Breast epithelium (tissue), 4 donors: ENCODE data around the gene TRIM5. TPM values are rescaled to one million over a fixed set of nuclear protein-coding genes. Genes with fewer than 3 reads are reported as not detected.
A peak's percentile ranks its signal among the peaks of the same experiment; 100 is the strongest.

Experiments used
- DNase-seq, 2 donors: peaks; one replicate each; pipeline ENCODE4 v3.0.0-alpha.2; 2019; ENCODE audit warnings: low spot score in 2 of 2
- H3K27ac ChIP-seq, 2 donors: fragments of 200-600 bp; sonication (generic) in 1 of 2; one replicate each; pipeline ENCODE4 v1.5.1; 2016 to 2019; ENCODE audit warnings: mild to moderate bottlenecking in 1 of 2
- H3K27me3 ChIP-seq, 2 donors: fragments of 200-600 bp; sonication (generic) in 1 of 2; one replicate each; pipeline versions ENCODE4 v1.5.1 to v1.6.0; 2017 to 2019; ENCODE audit warnings: control low read depth in 1 of 2, mild to moderate bottlenecking in 1 of 2
- H3K36me3 ChIP-seq: fragments of 200-600 bp; one replicate; pipeline ENCODE4 v1.5.1; 2019
- H3K4me1 ChIP-seq, 2 donors: fragments of 200-600 bp; sonication (generic); one replicate each; pipeline ENCODE4 v1.5.1; 2016 to 2019; ENCODE audit warnings: control low read depth in 1 of 2
- H3K4me3 ChIP-seq, 3 donors: fragments of 200-600 bp; sonication (generic); 1 replicate in 2 of 3; 2 replicates in 1 of 3; pipeline ENCODE4 v1.5.1; 2016 to 2019; ENCODE audit warnings: mild to moderate bottlenecking in 3 of 3, moderate library complexity in 2 of 3
- H3K9me3 ChIP-seq, 2 donors: fragments of 200-600 bp; sonication (generic) in 1 of 2; one replicate each; pipeline ENCODE4 v1.5.1; 2016 to 2019; ENCODE audit warnings: control low read depth in 1 of 2
- CTCF ChIP-seq, 3 donors: fragments of 450-650 bp; IDR thresholded peaks; one replicate each; pipeline ENCODE4 v1.5.1; 2016 to 2017; ENCODE audit warnings: antibody characterized with exemption in 3 of 3, mild to moderate bottlenecking in 3 of 3, moderate library complexity in 3 of 3
- POLR2A ChIP-seq: fragments of 450-650 bp; IDR thresholded peaks from one replicate; pipeline ENCODE4 v1.6.1; 2016; ENCODE audit warnings: antibody characterized with exemption, mild to moderate bottlenecking, moderate library complexity
- POLR2AphosphoS5 ChIP-seq, 3 donors: sonication (generic); formaldehyde crosslinking; IDR thresholded peaks; one replicate each; pipeline ENCODE4 v1.6.1; 2017; ENCODE audit warnings: antibody characterized with exemption in 3 of 3
- intact Hi-C: fragments of 100-400 bp; cut with DNase I; formaldehyde crosslinking; loops from one replicate; pipeline ENCODE4 v1.15.1; 2023; ENCODE audit warnings: low total_unique reads
- total RNA-seq, 3 donors: library from RNA; depleted of rRNA; stranded (reverse); fragments of >200 nt; gene quantifications; one replicate each; pipeline ENCODE4 v1.1.0, GENCODE V29; 2016

The TRIM5 gene
- total RNA-seq, 3 donors from 2014 or later: 17.1 to 34.4 (median 28.5) TPM

GRCh38 chr11:5624489-5625279 lies 60.2 kb downstream of the TRIM5 start, which contains the start of gene TRIM34:
TRIM34 (plus strand) TSS chr11:5625001; CDS start chr11:5632332, 7,331 bp downstream.
- intact Hi-C loops: no loop called here
- peak in 1 of 2 donors; percentile 61 for DNase-seq

GRCh38 chr11:5622802-5623201 lies 62.1 kb downstream of the TRIM5 start:
- TF ChIP-seq POLR2AphosphoS5 (IDR thresholded peaks at IDR 0.05): no peak
- no peak for TF ChIP-seq POLR2A
- no peak for TF ChIP-seq CTCF (IDR thresholded peaks at IDR 0.05)
- intact Hi-C loops: no loop called here
- Histone ChIP-seq H3K4me1 (no peaks in the 10 kb centered on the region), H3K4me3 (no peak overlapping the region), H3K36me3 (no peaks in the 10 kb centered on the region), H3K27me3 (no peaks in the 10 kb centered on the region), H3K9me3 (no peaks in the 10 kb centered on the region), H3K27ac (no peak overlapping the region)
- DNase-seq: no peak

More at GRCh38 chr11:5624489-5625279, 60.2 kb downstream of the TRIM5 start, which contains the start of gene TRIM34:
- peak in 1 of 3 donors; percentile 17 for TF ChIP-seq POLR2AphosphoS5 (IDR thresholded peaks at IDR 0.05)
- no peak for TF ChIP-seq POLR2A
- Histone ChIP-seq H3K27ac (peak within 1 kb of the TSS; percentile 73 to 84), H3K36me3 (no peaks in the 10 kb centered on the region), H3K9me3 (no peaks in the 10 kb centered on the region), H3K4me3 (peak within 1 kb of the TSS; percentile 51 to 71 (median 53)), H3K4me1 (no peaks in the 10 kb centered on the region), H3K27me3 (no peaks in the 10 kb centered on the region)

GRCh38 chr11:5621580-5621979 lies 63.3 kb downstream of the TRIM5 start:
- H3K4me3 ChIP-seq: no peak overlapping the region
- TF ChIP-seq POLR2AphosphoS5 (IDR thresholded peaks at IDR 0.05) (no peak), CTCF (IDR thresholded peaks at IDR 0.05) (no peak), POLR2A (no peak)
- H3K9me3 ChIP-seq: no peaks in the 10 kb centered on the region
- no peaks in the 10 kb centered on the region for H3K36me3 ChIP-seq
- H3K4me1 ChIP-seq: no peaks in the 10 kb centered on the region
- no peak for DNase-seq
- no peaks in the 10 kb centered on the region for H3K27me3 ChIP-seq
- intact Hi-C loops: no loop called here
- no peak overlapping the region for H3K27ac ChIP-seq

- Histone ChIP-seq H3K27ac (peak overlapping the region in 1 of 2 donors; percentile 29), H3K4me3 (no peak overlapping the region), H3K9me3 (no peaks in the 10 kb centered on the region), H3K4me1 (no peaks in the 10 kb centered on the region), H3K36me3 (no peaks in the 10 kb centered on the region), H3K27me3 (no peaks in the 10 kb centered on the region)
- DNase-seq: no peak
- intact Hi-C loops: no loop called here
- TF ChIP-seq POLR2A (no peak), POLR2AphosphoS5 (IDR thresholded peaks at IDR 0.05) (no peak), CTCF (IDR thresholded peaks at IDR 0.05) (no peak)
These were observed 64.0 kb downstream of the TRIM5 start for GRCh38 chr11:5620651-5621521.

GRCh38 chr11:5618807-5619206 lies 66.1 kb downstream of the TRIM5 start:
- Histone ChIP-seq H3K27me3 (no peaks in the 10 kb centered on the region), H3K9me3 (no peaks in the 10 kb centered on the region), H3K36me3 (no peaks in the 10 kb centered on the region), H3K4me3 (no peak overlapping the region), H3K4me1 (no peaks in the 10 kb centered on the region), H3K27ac (no peak overlapping the region)
- intact Hi-C loops: no loop called here
- no peak for DNase-seq
- TF ChIP-seq POLR2AphosphoS5 (IDR thresholded peaks at IDR 0.05): no peak
- no peak for TF ChIP-seq CTCF (IDR thresholded peaks at IDR 0.05)
- no peak for TF ChIP-seq POLR2A

Other genes with a start within 250 kb of the TRIM5 start
- under 1 TPM in 1 of 3 donors, not detected in 2; 0.44 TPM for gene OR51I1, start 243.6 kb downstream of the TRIM5 start, total RNA-seq
- gene OR51I2, start 235.8 kb downstream of the TRIM5 start, total RNA-seq: not detected
- gene OR52D1, start 196.4 kb downstream of the TRIM5 start, total RNA-seq: not detected
- gene UBQLN3, start 175.1 kb downstream of the TRIM5 start, total RNA-seq: under 1 TPM; 0.32 to 0.88 (median 0.66) TPM
- gene UBQLNL, start 168.4 kb downstream of the TRIM5 start, total RNA-seq: 1 to 10 TPM; 1.1 to 2.3 (median 1.3) TPM
- gene OR52H1, start 136.5 kb downstream of the TRIM5 start, total RNA-seq: 1 to 10 TPM in 2 of 3 donors, under 1 TPM in 1; 0.96 to 2.0 (median 1.8) TPM
- not detected for gene OR52B6, start 104.2 kb downstream of the TRIM5 start, total RNA-seq
- gene TRIM6, start 88.4 kb downstream of the TRIM5 start, total RNA-seq: 1 to 10 TPM; 2.2 to 6.1 (median 2.6) TPM
- gene TRIM34, start 60.1 kb downstream of the TRIM5 start, total RNA-seq: 10 to 100 TPM in 2 of 3 donors, 1 to 10 TPM in 1; 5.9 to 12.1 (median 10.9) TPM
- 10 to 100 TPM; 59.7 to 90.3 (median 62.3) TPM for gene TRIM22, start 4.7 kb upstream of the TRIM5 start, total RNA-seq
- under 1 TPM in 1 of 3 donors, not detected in 2; 0.44 TPM for gene OR56B1, start 51.4 kb upstream of the TRIM5 start, total RNA-seq
- gene OR52N4, start 69.2 kb upstream of the TRIM5 start, total RNA-seq: not detected
- under 1 TPM in 1 of 3 donors, not detected in 2; 0.29 TPM for gene OR52N5, start 98.3 kb upstream of the TRIM5 start, total RNA-seq
- gene OR52N1, start 106.2 kb upstream of the TRIM5 start, total RNA-seq: under 1 TPM in 2 of 3 donors, not detected in 1; under 0.01 to 0.73 TPM
- gene OR52N2, start 123.8 kb upstream of the TRIM5 start, total RNA-seq: not detected
- gene OR52E6, start 156.8 kb upstream of the TRIM5 start, total RNA-seq: not detected
- gene OR52E8, start 172.6 kb upstream of the TRIM5 start, total RNA-seq: not detected
- gene OR52E4, start 195.6 kb upstream of the TRIM5 start, total RNA-seq: not detected
- not detected for gene OR52E5, start 208.1 kb upstream of the TRIM5 start, total RNA-seq